PC-3 (cell line): ENCODE data around the gene CBL.

ENCODE experiments used
- CTCF ChIP-seq: fragments of 300-600 bp; sonication (generic); conservative IDR thresholded peaks from 2 replicates; pipeline ENCODE4 v1.5.1; 2017; ENCODE audit warnings: antibody characterized with exemption, low read depth, mild to moderate bottlenecking, low read length
- EZH2 ChIP-seq: fragments of 300-600 bp; sonication (generic); IDR thresholded peaks from one replicate; pipeline ENCODE4 v1.6.1; 2017; ENCODE audit warnings: antibody characterized with exemption, mild to moderate bottlenecking, low read length; ENCODE audit not compliant: unreplicated experiment

- TF ChIP-seq CTCF (no peak), EZH2 (no peak)
Measured at GRCh38 chr11:119309411-119309810, 103.3 kb downstream of the CBL start.
